BLaER1 treated with 17β-estradiol and CSF1 and Interleukin-3, amounts not matched to agents 10 nM and 100 nM (cell line): ENCODE data around the gene DYNLT1.

Source experiments
- H3K27ac ChIP-seq, 11 experiments: shearing (Covaris generic); formaldehyde crosslinking; 2 replicates each; pipeline ENCODE4 v1.8.1; 2022
- H3K27me3 ChIP-seq, 11 experiments: shearing (Covaris generic); formaldehyde crosslinking; 2 replicates each; pipeline ENCODE4 v1.8.1; 2022
- H3K36me3 ChIP-seq, 11 experiments: shearing (Covaris generic); formaldehyde crosslinking; 2 replicates each; pipeline ENCODE4 v1.8.1; 2022
- H3K4me1 ChIP-seq, 10 experiments: shearing (Covaris generic); formaldehyde crosslinking; 2 replicates each; pipeline ENCODE4 v1.8.1; 2022
- H3K4me2 ChIP-seq, 11 experiments: shearing (Covaris generic); formaldehyde crosslinking; 2 replicates each; pipeline ENCODE4 v1.8.1; 2022
- H3K4me3 ChIP-seq, 10 experiments: shearing (Covaris generic); formaldehyde crosslinking; 2 replicates each; pipeline ENCODE4 v1.8.1; 2022
- H3K9ac ChIP-seq, 11 experiments: shearing (Covaris generic); formaldehyde crosslinking; 2 replicates each; pipeline ENCODE4 v1.8.1; 2022
- H3K9me3 ChIP-seq, 11 experiments: shearing (Covaris generic); formaldehyde crosslinking; replicated peaks in 1 of 11; 2 replicates each; pipeline ENCODE4 v1.8.1; 2022
- H4K20me1 ChIP-seq, 11 experiments: shearing (Covaris generic); formaldehyde crosslinking; 2 replicates each; pipeline ENCODE4 v1.8.1; 2022
- Cebpa-rat ChIP-seq, 11 experiments: shearing (Covaris generic); IDR thresholded peaks; 2 replicates each; pipeline ENCODE4 v1.8.1; 2022

DYNLT1 gene

GRCh38 chr6:158631678-158632537, 12.6 kb downstream of the DYNLT1 start:
- H3K4me1 ChIP-seq, result peaks cover 0 to 27% (median 13%) of the 10 kb centered on the region in 10 experiments; a peak in 13 of 20 replicates
- H3K4me3 ChIP-seq, result no peak overlapping the region
- H3K9me3 ChIP-seq, result no peaks in the 10 kb centered on the region
- peaks cover 16 to 66% (median 36%) of the 10 kb centered on the region in 11 experiments; a peak in 18 of 22 replicates for H4K20me1 ChIP-seq
- H3K27me3 ChIP-seq, result no peaks in the 10 kb centered on the region
- peaks cover 80 to 100% (median 91%) of the 10 kb centered on the region in 11 experiments for H3K36me3 ChIP-seq
- H3K27ac ChIP-seq, result peak overlapping the region in 5 of 11 experiments; percentile 14 to 56 (median 36); a peak in 8 of 22 replicates
- no peak for TF ChIP-seq Cebpa-rat (IDR thresholded peaks at IDR 0.05)
- peak overlapping the region in 5 of 11 experiments; percentile 27 to 64 (median 61); a peak in 10 of 22 replicates for H3K4me2 ChIP-seq
- H3K9ac ChIP-seq, result peak overlapping the region in 1 of 11 experiments; percentile 41; a peak in 1 of 22 replicates

- H3K27ac ChIP-seq, result peak overlapping the region in 3 of 11 experiments; percentile 36 to 56 (median 49); a peak in 3 of 22 replicates
- H3K4me2 ChIP-seq, result peak overlapping the region in 3 of 11 experiments; percentile 61 to 64 (median 61); a peak in 6 of 22 replicates
- H3K9ac ChIP-seq, result peak overlapping the region in 1 of 11 experiments; percentile 41; a peak in 1 of 22 replicates
- peaks cover 81 to 100% (median 90%) of the 10 kb centered on the region in 11 experiments for H3K36me3 ChIP-seq
- no peak overlapping the region for H3K4me3 ChIP-seq
- H3K27me3 ChIP-seq, result no peaks in the 10 kb centered on the region
- no peak for TF ChIP-seq Cebpa-rat (IDR thresholded peaks at IDR 0.05)
- H4K20me1 ChIP-seq, result peaks cover 14 to 65% (median 34%) of the 10 kb centered on the region in 11 experiments; a peak in 17 of 22 replicates
- no peaks in the 10 kb centered on the region for H3K9me3 ChIP-seq
- H3K4me1 ChIP-seq, result peaks cover 0 to 27% (median 13%) of the 10 kb centered on the region in 10 experiments; a peak in 13 of 20 replicates
Measured at GRCh38 chr6:158630938-158631616, 13.5 kb downstream of the DYNLT1 start.

- no peaks in the 10 kb centered on the region for H3K9me3 ChIP-seq
- H3K4me3 ChIP-seq, result no peak overlapping the region
- peaks cover 75 to 100% (median 89%) of the 10 kb centered on the region in 11 experiments for H3K36me3 ChIP-seq
- H3K27me3 ChIP-seq, result no peaks in the 10 kb centered on the region
- no peak overlapping the region for H3K9ac ChIP-seq
- H3K4me2 ChIP-seq, result no peak overlapping the region
- TF ChIP-seq Cebpa-rat (IDR thresholded peaks at IDR 0.05), result no peak
- H3K27ac ChIP-seq, result no peak overlapping the region
- peaks cover 14 to 74% (median 37%) of the 10 kb centered on the region in 11 experiments; a peak in 19 of 22 replicates for H4K20me1 ChIP-seq
- peaks cover 6 to 29% (median 19%) of the 10 kb centered on the region in 10 experiments for H3K4me1 ChIP-seq
Measured at GRCh38 chr6:158629367-158630221, 14.9 kb downstream of the DYNLT1 start.

GRCh38 chr6:158628542-158628941, 16.0 kb downstream of the DYNLT1 start:
- H3K27ac ChIP-seq, result no peak overlapping the region

GRCh38 chr6:158627940-158628211, 16.7 kb downstream of the DYNLT1 start:
- Histone ChIP-seq H3K9me3 (no peaks in the 10 kb centered on the region), H3K36me3 (peaks cover 65 to 87% (median 77%) of the 10 kb centered on the region in 11 experiments), H3K4me1 (peaks cover 24 to 42% (median 34%) of the 10 kb centered on the region in 10 experiments), H3K27ac (no peak overlapping the region), H4K20me1 (peaks cover 14 to 84% (median 40%) of the 10 kb centered on the region in 11 experiments; a peak in 19 of 22 replicates), H3K4me3 (no peak overlapping the region), H3K9ac (no peak overlapping the region; a peak in 1 of 22 replicates), H3K27me3 (no peaks in the 10 kb centered on the region), H3K4me2 (no peak overlapping the region)
- no peak for TF ChIP-seq Cebpa-rat (IDR thresholded peaks at IDR 0.05)

More at GRCh38 chr6:158628542-158628941, 16.0 kb downstream of the DYNLT1 start:
- Histone ChIP-seq H4K20me1 (peaks cover 14 to 85% (median 41%) of the 10 kb centered on the region in 11 experiments; a peak in 19 of 22 replicates), H3K4me2 (no peak overlapping the region), H3K9me3 (no peaks in the 10 kb centered on the region), H3K27me3 (no peaks in the 10 kb centered on the region), H3K36me3 (peaks cover 71 to 92% (median 83%) of the 10 kb centered on the region in 11 experiments), H3K9ac (no peak overlapping the region), H3K4me3 (no peak overlapping the region), H3K4me1 (peaks cover 17 to 40% (median 28%) of the 10 kb centered on the region in 10 experiments)
- no peak for TF ChIP-seq Cebpa-rat (IDR thresholded peaks at IDR 0.05)

GRCh38 chr6:158627168-158627939, 17.2 kb downstream of the DYNLT1 start:
- Histone ChIP-seq H3K27ac (no peak overlapping the region), H4K20me1 (peaks cover 14 to 84% (median 41%) of the 10 kb centered on the region in 11 experiments; a peak in 19 of 22 replicates), H3K27me3 (no peaks in the 10 kb centered on the region), H3K9ac (no peak overlapping the region; a peak in 1 of 22 replicates), H3K4me3 (no peak overlapping the region), H3K36me3 (peaks cover 60 to 87% (median 77%) of the 10 kb centered on the region in 11 experiments), H3K4me2 (no peak overlapping the region), H3K9me3 (no peaks in the 10 kb centered on the region), H3K4me1 (peaks cover 29 to 44% (median 33%) of the 10 kb centered on the region in 10 experiments)
- no peak for TF ChIP-seq Cebpa-rat (IDR thresholded peaks at IDR 0.05)

GRCh38 chr6:158626360-158627167, 18.0 kb downstream of the DYNLT1 start:
- no peaks in the 10 kb centered on the region for H3K27me3 ChIP-seq
- H3K4me1 ChIP-seq, result peaks cover 25 to 46% (median 32%) of the 10 kb centered on the region in 10 experiments
- TF ChIP-seq Cebpa-rat (IDR thresholded peaks at IDR 0.05), result no peak
- H4K20me1 ChIP-seq, result peaks cover 6 to 84% (median 44%) of the 10 kb centered on the region in 11 experiments; a peak in 20 of 22 replicates
- 0 out of 22 replicates have a peak overlapping the region, but pooled peaks of 1 of the 11 experiments have one; percentile 24 for H3K9ac ChIP-seq
- H3K9me3 ChIP-seq, result no peaks in the 10 kb centered on the region
- H3K27ac ChIP-seq, result no peak overlapping the region
- peaks cover 60 to 87% (median 82%) of the 10 kb centered on the region in 11 experiments for H3K36me3 ChIP-seq
- H3K4me3 ChIP-seq, result no peak overlapping the region
- no peak overlapping the region for H3K4me2 ChIP-seq
